ENCODE results near the gene ARL6IP1. TPM values are rescaled to one million over a fixed set of nuclear protein-coding genes. Genes with fewer than 3 reads are reported as not detected.

The ARL6IP1 gene
- polyA plus RNA-seq, 1 of the 3 experiments (the other 2 are of a cell fraction) = 95.8 TPM

DNA sequence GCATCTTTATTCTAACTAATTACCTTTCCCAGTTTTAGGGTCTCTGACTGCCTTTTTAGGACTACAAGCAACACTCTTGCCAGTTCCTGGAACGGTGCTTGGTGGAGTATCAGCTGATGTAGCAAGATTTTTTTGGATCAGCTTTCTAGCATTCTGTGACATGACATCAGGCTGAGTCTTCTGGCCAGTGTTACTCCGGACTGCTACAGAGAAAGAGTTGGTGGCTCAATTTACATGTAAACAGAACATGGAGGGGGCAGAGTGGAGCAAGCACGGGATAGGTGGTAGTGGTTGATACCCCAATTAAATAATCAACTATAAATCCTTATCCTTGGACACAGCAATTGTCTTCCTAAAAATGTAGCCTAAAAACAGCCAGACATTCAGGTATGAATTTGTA, 10.6 kb upstream of the ARL6IP1 start:
- CTCF ChIA-PET = no interaction called here
- POLR2A ChIA-PET = no interaction called here

DNA sequence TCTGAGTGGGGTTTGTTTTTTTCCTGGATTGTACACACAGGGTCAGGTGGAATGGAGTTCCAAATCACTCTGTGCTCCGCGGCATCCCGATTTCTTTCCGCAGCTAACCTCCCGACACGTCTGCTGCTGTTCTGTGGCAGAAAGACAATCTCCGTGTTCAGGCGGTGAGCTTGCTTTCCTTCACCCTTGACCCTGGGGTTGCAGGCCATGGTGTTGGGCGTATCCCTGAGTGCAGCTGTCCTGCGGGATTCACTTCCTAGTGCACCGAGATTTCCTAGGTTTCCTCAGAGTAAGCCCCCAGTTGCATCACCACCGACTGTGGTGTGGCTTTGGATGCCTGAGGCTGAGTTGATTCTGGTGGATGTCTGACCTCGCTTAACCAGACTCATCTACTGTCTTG, 7.8 kb upstream of the ARL6IP1 start:
- H3K9me2 ChIP-seq = no peaks in the 10 kb centered on the region
- H3K27me3 ChIP-seq (ENCODE audit: insufficient read depth) = no peaks in the 10 kb centered on the region
- no peak overlapping the region for H3K27ac ChIP-seq (ENCODE audit: low read depth in 2 of 2, low read length in 1 of 2)
- H4K20me1 ChIP-seq (ENCODE audit: insufficient read depth) = no peaks in the 10 kb centered on the region
- WGBS (ENCODE audit: low lambda C conversion rate) = 99% methylated on average over 13 of the region's 13 CpGs
- no peak for DNase-seq
- H3K79me2 ChIP-seq (ENCODE audit: insufficient read depth) = peaks cover 15% of the 10 kb centered on the region; the same call in 1 of the 2 replicates
- H2AFZ ChIP-seq (ENCODE audit: low read depth) = no peak overlapping the region
- TF ChIP-seq EP300 (IDR thresholded peaks at IDR 0.05; ENCODE audit: borderline replicate concordance in 1 of 2, low read depth in 1 of 2, low read length in 1 of 2) = no peak
- no peak for TF ChIP-seq CHD2 (IDR thresholded peaks at IDR 0.05; ENCODE audit: low read length, partially characterized antibody)
- TF ChIP-seq RFX5 (IDR thresholded peaks at IDR 0.05; ENCODE audit: low read length) = no peak
- TF ChIP-seq YY1 (IDR thresholded peaks at IDR 0.05; ENCODE audit: low read depth) = no peak
- TF ChIP-seq, protein P1, sequence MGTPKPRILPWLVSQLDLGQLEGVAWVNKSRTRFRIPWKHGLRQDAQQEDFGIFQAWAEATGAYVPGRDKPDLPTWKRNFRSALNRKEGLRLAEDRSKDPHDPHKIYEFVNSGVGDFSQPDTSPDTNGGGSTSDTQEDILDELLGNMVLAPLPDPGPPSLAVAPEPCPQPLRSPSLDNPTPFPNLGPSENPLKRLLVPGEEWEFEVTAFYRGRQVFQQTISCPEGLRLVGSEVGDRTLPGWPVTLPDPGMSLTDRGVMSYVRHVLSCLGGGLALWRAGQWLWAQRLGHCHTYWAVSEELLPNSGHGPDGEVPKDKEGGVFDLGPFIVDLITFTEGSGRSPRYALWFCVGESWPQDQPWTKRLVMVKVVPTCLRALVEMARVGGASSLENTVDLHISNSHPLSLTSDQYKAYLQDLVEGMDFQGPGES (IDR thresholded peaks at IDR 0.05; ENCODE audit: low read depth, low read length) = no peak
- no peak overlapping the region for H3K4me2 ChIP-seq
- H3K9me3 ChIP-seq = no peaks in the 10 kb centered on the region
- no peak overlapping the region for H3K4me3 ChIP-seq (ENCODE audit: low read depth in 2 of 2, low read length in 1 of 2)
- H3K36me3 ChIP-seq (replicated peaks in 1 of 2; ENCODE audit: control insufficient read depth in 1 of 2, insufficient read depth in 2 of 2, low read length in 1 of 2) = peaks cover 55 to 68% of the 10 kb centered on the region in 2 experiments
- H3F3A ChIP-seq (replicated peaks; ENCODE audit: insufficient read depth) = peaks cover 15% of the 10 kb centered on the region
- POLR2A ChIA-PET = no interaction called here
- peaks cover 0 to 10% of the 10 kb centered on the region in 2 experiments; a peak in 3 of 4 replicates for H3K4me1 ChIP-seq (ENCODE audit: control insufficient read depth in 1 of 2, insufficient read depth in 2 of 2, low read depth in 1 of 2, low read length in 1 of 2)
- CTCF ChIA-PET = no interaction called here
- H3K9ac ChIP-seq = no peak overlapping the region

More for the DNA sequence above, 10.6 kb upstream of the ARL6IP1 start:
- Histone ChIP-seq H3K79me2 (ENCODE audit: insufficient read depth) (0 out of 2 replicates have a peak, but pooled peaks cover 7% of the 10 kb centered on the region), H3F3A (replicated peaks; ENCODE audit: insufficient read depth) (peaks cover 9% of the 10 kb centered on the region), H3K36me3 (replicated peaks in 1 of 2; ENCODE audit: control insufficient read depth in 1 of 2, insufficient read depth in 2 of 2, low read length in 1 of 2) (peaks cover 71 to 76% of the 10 kb centered on the region in 2 experiments), H3K9me2 (no peaks in the 10 kb centered on the region), H3K4me2 (no peak overlapping the region), H2AFZ (ENCODE audit: low read depth) (no peak overlapping the region), H3K4me3 (ENCODE audit: low read depth in 2 of 2, low read length in 1 of 2) (no peak overlapping the region), H3K4me1 (ENCODE audit: control insufficient read depth in 1 of 2, insufficient read depth in 2 of 2, low read depth in 1 of 2, low read length in 1 of 2) (no peaks in the 10 kb centered on the region), H3K27me3 (ENCODE audit: insufficient read depth) (no peaks in the 10 kb centered on the region), H3K27ac (ENCODE audit: low read depth in 2 of 2, low read length in 1 of 2) (no peak overlapping the region), H3K9ac (no peak overlapping the region), H3K9me3 (no peaks in the 10 kb centered on the region), H4K20me1 (ENCODE audit: insufficient read depth) (no peaks in the 10 kb centered on the region)
- TF ChIP-seq RXRA (IDR thresholded peaks at IDR 0.05; ENCODE audit: borderline replicate concordance, low read depth) (no peak), FOSL2 (IDR thresholded peaks at IDR 0.05; ENCODE audit: borderline replicate concordance, low read depth) (no peak), SMC3 (IDR thresholded peaks at IDR 0.05; ENCODE audit: low read depth, low read length) (no peak), JUND (IDR thresholded peaks at IDR 0.05) (no peak), RCOR1 (IDR thresholded peaks at IDR 0.05; ENCODE audit: low read length) (no peak), POLR2AphosphoS5 (IDR thresholded peaks at IDR 0.05; ENCODE audit: low read depth, low read length) (no peak), GATA2 (CRISPR knock-in tag; IDR thresholded peaks at IDR 0.05) (no peak), MEF2A (IDR thresholded peaks at IDR 0.05; ENCODE audit: borderline replicate concordance, low read depth) (no peak), SIN3A (IDR thresholded peaks at IDR 0.05; ENCODE audit: borderline replicate concordance, low read depth, low read length) (no peak), CHD2 (IDR thresholded peaks at IDR 0.05; ENCODE audit: low read length, partially characterized antibody) (no peak), EP300 (IDR thresholded peaks at IDR 0.05; ENCODE audit: borderline replicate concordance in 1 of 2, low read depth in 1 of 2, low read length in 1 of 2) (no peak)
- TF ChIP-seq, protein P2, sequence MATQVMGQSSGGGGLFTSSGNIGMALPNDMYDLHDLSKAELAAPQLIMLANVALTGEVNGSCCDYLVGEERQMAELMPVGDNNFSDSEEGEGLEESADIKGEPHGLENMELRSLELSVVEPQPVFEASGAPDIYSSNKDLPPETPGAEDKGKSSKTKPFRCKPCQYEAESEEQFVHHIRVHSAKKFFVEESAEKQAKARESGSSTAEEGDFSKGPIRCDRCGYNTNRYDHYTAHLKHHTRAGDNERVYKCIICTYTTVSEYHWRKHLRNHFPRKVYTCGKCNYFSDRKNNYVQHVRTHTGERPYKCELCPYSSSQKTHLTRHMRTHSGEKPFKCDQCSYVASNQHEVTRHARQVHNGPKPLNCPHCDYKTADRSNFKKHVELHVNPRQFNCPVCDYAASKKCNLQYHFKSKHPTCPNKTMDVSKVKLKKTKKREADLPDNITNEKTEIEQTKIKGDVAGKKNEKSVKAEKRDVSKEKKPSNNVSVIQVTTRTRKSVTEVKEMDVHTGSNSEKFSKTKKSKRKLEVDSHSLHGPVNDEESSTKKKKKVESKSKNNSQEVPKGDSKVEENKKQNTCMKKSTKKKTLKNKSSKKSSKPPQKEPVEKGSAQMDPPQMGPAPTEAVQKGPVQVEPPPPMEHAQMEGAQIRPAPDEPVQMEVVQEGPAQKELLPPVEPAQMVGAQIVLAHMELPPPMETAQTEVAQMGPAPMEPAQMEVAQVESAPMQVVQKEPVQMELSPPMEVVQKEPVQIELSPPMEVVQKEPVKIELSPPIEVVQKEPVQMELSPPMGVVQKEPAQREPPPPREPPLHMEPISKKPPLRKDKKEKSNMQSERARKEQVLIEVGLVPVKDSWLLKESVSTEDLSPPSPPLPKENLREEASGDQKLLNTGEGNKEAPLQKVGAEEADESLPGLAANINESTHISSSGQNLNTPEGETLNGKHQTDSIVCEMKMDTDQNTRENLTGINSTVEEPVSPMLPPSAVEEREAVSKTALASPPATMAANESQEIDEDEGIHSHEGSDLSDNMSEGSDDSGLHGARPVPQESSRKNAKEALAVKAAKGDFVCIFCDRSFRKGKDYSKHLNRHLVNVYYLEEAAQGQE (IDR thresholded peaks at IDR 0.05; ENCODE audit: low read depth, low read length) = no peak
- TF ChIP-seq, protein P3, sequence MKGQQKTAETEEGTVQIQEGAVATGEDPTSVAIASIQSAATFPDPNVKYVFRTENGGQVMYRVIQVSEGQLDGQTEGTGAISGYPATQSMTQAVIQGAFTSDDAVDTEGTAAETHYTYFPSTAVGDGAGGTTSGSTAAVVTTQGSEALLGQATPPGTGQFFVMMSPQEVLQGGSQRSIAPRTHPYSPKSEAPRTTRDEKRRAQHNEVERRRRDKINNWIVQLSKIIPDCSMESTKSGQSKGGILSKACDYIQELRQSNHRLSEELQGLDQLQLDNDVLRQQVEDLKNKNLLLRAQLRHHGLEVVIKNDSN (IDR thresholded peaks at IDR 0.05; ENCODE audit: borderline replicate concordance, low read depth) = no peak
- 100% methylated on average over 3 of the region's 3 CpGs for WGBS (ENCODE audit: low lambda C conversion rate)
- no peak for DNase-seq
